HG03139 (cell line): ENCODE measurements around the gene LRG1.
"Not testable (repeated sequence)": the region's sequence is repeated elsewhere in the genome, so short reads cannot be mapped to it uniquely, and the experiment has no call there.

Source experiments
- ATAC-seq: cut with Tn5 transposase; IDR thresholded peaks from one replicate; pipeline ENCODE4 v1.9.1; 2021; ENCODE audit not compliant: unreplicated experiment

The LRG1 gene

GRCh38 chr19:4529924-4530522, 9.8 kb downstream of the LRG1 start:
- ATAC-seq, result no peak

DNA sequence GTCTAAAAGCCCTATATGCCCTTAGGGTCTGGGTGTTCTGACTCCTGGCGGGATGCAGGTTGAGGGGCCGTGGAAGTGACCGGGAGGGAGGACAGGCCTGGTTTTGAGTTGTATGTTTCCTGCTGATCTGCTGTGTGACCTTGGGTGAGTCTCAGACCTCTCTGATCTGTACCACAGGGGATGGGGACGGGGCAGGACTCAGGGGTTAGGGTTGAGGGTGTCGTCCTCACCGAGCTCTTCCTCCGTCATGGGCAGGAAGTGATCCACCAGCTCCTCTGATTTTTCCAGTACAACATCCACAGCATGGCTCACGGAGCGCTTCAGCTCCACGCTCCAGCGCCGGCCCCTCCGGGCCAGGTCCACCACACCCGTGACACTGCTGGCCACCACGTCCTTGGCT, 11.0 kb downstream of the LRG1 start:
- no peak for ATAC-seq

GRCh38 chr19:4527377-4527776, 12.5 kb downstream of the LRG1 start:
- ATAC-seq, result not testable (repeated sequence)

DNA sequence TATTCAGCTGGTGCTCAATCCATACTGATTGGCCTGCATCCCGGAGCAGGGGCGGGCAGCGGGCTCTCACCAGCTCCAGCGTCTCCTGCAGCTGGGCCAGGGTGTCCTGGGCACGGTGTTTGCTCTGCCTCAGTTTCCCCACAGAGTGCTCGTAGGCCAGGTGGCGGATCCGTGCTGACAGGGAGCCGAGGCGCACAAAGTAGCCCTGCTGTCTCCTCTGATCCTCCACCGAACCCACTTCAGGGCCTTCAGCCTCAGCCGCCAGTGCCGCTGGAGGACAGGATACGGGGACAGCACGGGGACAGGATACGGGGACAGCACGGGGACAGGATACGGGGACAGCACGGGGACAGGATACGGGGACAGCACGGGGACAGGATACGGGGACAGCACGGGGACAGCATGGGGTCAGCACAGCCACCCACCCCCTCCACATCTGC, 14.3 kb downstream of the LRG1 start:
- ATAC-seq, result no peak

DNA sequence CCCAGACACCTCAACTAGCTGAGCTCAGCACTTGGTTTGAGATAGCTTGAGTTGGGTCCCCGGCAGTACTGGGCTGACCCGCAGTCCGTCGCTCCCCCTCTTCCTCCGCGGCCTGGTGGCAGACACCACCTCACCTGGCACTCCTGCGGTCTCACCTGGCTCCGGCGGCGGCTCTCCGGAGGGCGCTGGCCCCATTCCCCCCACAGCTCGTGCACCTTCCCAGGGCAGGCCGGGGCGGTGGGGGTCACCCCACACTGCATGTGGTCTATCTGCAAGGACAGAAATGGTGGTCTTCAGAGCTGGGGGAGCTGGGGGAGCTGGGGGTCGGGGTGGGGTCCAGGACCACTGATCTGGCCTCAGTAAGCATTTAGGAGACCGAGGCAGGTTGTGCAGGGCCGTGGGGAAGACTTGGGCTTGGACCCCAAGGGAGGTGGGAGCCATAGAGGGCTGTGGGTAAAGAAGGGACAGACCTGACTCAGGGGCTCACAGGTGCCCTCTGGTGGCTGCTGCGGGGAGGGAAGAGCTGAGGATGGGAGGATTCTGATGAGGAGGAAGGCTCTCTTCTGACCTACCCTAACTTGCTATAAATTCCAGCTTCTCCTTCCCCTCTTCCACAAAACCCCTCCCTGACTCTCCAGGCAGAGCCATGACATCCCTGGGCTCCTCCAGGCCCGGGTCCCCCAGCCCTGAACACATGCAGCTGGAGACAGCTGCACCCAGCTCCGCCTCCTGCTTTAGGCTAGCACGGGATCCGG, 14.9 kb downstream of the LRG1 start:
- no peak for ATAC-seq

- ATAC-seq, result no peak
These were observed 16.3 kb downstream of the LRG1 start for GRCh38 chr19:4523306-4524110.

DNA sequence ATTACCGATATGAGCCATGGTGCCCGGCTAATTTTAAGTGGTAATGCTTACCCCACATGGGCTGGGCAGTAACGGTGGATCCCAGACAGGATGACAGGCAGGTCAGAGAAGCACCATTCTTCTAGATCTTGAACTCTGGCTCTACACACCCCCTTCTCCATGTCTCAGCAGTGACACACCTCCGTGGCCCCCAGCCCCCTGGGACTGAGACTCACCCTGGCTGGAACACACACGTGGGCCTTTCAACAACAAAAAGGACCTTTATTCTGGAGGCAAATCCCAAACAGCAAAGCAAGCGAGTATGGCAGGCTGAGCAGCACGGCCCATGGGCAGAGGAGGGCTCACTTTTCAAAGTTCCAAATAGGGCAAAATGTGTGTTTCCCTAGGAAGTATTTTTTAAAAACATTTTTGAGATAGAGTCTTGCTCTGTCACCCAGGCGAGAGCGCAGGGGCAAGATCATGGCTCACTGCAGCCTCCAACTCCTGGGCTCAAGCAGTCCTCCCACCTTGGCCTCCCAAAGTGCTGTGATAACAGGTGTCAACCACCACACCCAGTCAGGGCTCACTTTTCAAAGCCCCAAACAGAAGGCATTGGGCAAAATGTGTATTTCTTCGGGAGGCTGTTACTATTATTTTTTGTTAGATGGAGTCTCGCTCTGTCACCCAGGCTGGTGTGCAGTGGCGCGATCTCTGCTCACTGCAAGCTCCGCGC, 17.4 kb downstream of the LRG1 start:
- no peak for ATAC-seq

GRCh38 chr19:4521888-4522242, 18.0 kb downstream of the LRG1 start:
- ATAC-seq, result no peak

DNA sequence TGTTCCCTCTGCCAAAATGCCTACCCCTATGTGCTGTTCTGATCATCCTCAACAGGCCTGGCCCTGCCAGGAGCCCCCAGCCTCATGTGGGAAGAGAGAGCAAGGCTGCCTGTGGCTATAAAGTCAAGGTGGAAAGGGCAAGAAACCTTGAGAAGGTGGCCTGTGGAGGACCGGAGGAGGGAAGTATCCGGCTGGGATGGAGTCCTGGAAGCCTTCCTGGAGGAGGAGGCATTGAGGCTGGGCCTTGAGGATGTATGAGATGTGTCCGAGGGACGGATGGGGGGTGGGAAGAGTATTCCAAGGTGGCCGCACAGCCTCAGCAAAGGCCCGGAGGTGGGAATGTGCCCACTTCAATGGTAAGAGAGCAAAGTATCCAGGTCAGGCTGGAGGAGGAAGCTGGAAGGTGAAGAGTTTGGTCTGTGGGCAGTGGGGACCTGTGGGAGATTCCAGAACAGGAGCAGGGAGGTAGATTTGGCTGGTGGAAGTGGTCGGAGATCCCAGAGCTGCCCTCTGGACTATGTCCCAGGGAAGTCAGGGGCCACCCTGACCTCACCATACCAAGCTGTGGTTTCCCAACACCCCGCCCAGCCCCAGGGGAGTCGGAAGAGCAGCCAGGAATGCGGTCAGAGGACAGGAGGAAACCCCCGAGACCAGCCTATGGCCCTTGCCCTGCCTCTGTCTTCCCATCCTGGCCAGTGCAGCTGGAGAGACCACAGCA, 18.5 kb downstream of the LRG1 start:
- no peak for ATAC-seq

DNA sequence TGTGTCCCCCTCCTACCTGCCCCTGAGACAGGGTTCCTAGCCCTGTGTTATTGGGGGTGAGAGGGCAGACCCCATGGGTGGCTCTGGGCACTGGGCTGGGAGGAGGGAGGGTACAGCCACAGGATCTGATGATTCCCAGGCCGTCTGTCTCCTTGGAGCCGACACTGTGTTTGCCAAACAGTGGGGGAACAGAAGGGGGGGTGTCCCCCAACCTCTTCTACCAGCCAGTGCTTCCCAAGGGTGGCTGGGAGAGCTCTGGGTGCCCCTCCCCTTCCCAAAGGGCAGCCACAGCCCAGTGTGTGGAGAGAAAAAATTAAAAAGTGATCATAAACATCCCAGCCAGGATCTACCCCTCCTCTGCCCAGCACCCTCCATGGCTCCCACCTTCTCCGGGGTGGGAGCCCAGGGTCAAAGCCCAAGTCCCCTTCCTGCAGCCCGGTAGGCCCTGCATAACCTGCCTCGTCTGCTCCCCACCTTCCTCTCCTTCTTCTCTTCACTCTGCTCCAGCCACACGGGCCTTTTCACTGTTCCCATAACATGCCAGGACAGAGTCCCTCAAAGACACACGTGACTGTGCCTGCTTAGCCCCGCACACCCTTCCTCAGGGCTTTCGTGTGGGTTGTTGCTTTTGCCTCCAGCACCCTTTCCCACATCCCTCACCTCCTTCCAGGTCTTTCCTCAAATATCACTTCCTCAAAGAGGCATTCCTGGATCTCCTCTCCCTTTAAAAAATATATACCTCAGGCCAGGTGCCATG, 20.1 kb downstream of the LRG1 start:
- ATAC-seq, result no peak

DNA sequence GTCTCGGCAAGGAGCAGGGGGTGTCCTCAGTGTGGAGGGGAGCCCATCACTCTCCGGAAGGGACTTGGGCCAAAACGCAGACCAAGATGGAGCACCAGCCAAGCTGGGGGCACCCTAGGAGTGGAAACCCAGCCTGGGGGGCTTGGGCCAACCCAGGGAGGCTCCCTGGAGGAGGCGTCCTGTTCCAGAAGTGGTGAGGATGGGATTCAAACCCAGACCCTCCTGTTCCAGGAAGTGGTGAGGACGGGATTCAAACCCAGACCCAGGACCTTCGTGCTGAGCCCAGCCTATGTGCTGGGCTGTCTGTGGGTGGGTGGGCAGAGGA, 20.7 kb downstream of the LRG1 start:
- ATAC-seq, result no peak

DNA sequence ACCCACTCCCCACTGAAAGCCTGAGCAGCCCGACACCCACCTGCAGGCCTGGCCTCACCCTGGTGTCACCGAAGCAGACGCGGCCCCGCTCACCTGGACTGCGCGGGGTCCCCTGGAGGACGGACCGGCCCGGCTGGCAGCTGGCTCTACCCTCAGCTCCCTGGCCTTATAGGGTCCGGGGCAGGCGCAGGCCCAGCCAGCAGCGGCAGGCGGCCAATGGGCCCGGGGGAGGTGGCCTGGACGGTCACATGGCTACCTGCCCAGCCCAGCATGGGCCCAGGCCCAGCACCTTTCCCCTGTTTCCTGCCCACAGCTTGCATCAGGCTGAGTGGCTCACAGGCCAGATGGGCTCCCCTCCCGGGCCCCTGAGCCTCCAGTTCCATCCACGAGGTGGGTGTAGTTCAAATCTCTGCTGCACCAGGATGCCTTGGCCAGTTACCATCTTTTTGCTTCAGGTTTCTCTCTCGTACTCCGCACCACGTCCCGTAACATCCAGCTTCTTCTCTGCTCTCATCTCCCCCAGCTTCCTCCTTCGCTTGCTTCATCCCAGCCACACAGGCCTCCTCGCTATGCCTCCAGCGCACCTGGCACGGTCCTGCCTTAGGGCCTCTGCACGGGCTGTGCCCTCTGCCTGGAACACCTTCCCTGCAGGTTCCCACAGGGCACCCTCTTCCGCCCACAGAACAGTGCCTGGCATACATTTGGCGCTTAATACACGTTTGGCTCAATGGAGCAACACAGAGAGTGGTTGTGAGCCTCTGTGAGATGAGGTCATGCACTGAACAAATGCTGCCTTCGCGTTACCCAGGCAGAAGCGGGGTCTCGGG, 21.3 kb downstream of the LRG1 start, which contains the start of gene PLIN4:
Gene PLIN4 (minus strand): TSS at position 142 of the 827 bp plus-strand sequence. CDS start 214 bp downstream, outside the sequence.
- no peak for ATAC-seq

DNA sequence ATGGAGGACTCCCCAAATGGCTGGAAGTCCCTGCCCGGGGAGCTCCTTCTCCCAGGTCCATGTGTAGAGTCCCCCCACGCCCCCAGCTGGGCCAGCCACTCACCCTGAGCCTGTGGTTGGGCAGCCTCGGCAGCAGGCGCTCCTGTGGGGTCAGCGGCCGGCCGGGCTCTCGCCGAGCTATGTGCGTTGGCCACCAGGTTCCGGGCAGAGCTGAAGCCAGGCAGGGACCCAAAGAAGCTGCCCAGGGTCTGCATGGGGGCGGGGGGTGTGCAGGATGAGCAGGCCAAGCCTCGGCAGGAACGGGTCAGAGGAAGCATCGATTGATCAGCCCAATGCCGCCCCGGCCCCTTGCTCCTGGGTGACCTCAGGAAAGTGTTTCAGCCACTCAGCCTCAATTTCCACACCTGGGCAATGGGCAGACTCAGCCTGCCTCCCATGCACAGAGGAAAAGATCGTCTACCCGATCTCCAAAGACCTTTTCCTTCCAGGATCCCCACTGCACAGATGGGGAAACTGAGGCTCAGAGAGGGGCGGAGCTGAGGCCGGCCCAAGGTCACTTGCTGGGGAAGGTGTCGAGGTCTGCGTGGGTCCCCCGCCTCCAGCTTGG, 22.3 kb downstream of the LRG1 start:
- ATAC-seq, result no peak

DNA sequence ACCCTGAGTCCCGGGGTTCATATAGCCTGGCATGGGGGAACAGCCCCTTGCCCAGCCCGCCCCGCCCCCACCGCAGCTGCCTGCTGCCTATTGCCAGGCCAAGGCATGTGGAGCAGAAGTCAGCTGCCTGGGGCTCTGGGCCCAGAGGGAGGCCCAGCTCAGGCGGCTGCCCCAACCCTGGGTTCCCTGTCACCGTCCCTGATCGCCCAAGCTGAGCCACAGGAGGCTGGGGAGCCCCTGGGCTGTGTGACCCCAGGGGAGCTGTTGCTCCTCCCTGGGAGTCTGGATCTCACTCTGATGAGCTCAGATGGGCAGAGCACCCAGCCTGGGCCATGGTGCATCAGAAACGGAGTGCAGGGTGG, 22.9 kb downstream of the LRG1 start:
- no peak for ATAC-seq

DNA sequence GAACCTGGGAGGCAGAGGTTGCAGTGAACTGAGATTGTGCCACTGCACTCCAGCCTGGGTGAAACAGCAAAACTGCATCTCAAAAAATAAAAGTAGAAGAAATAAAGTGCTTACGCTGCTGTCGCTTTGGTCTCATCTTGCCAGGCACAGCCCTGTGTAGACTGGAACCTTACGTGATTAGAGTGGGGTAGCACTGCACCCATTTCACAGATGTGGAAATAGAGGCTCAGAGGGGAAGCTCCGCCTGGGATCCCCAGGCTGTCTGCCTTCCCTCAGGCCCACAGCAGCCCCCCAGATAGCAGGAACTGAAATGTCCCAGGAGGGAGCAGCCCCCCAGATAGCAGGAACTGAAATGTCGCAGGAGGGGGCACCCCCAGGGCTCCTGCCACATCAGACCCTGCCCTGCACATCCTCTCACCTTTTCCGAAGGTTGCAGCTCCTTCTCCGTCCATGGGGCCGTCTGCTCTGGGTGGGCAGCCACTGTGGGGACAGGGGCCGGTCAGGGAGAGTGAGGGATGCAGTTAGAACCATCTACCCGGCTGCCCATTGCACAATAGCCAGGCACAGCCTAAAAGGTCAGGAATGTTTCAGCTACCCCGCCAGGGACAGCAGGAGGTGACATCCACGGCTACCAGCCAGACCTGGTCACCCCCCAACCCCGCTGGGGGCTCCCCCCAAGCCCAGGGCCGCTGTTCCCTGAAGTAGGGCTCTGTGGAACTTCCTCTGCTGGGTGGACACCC, 23.5 kb downstream of the LRG1 start:
- ATAC-seq, result no peak

- no peak for ATAC-seq
These were observed 24.1 kb downstream of the LRG1 start for GRCh38 chr19:4515732-4516131.

GRCh38 chr19:4513248-4513647, 26.6 kb downstream of the LRG1 start:
- ATAC-seq, result no peak

GRCh38 chr19:4512070-4512469, 27.8 kb downstream of the LRG1 start:
- ATAC-seq, result no peak
